SK-N-SH (cell line): ENCODE results near the gene PRDM11. TPM values are rescaled to one million over a fixed set of nuclear protein-coding genes. Genes with fewer than 3 reads are reported as not detected.

Experiments
- CTCF ChIA-PET: fragments of 300-600, 350-600 bp; formaldehyde crosslinking; extraction: SDS; loops from one replicate; lab custom pipeline; 2021; lab: Yijun Ruan, JAX
- POLR2A ChIA-PET: fragments of 350-600 bp; sonication (Branson Sonifier 250); formaldehyde crosslinking; extraction: SDS; loops from one replicate; lab custom pipeline; 2020; ENCODE audit warnings: antibody characterized with exemption, inconsistent platforms; lab: Yijun Ruan, JAX
- DNase-seq: peaks from one replicate; pipeline ENCODE4 v3.0.0; 2012
- H2AFZ ChIP-seq: fragments of 200-600 bp; sonication (generic); 2 replicates; pipeline ENCODE4 v1.8.1; 2016; ENCODE audit warnings: antibody characterized with exemption, mild to moderate bottlenecking, low read depth
- H3F3A ChIP-seq: fragments of 200-600 bp; sonication (generic); replicated peaks from 2 replicates; pipeline ENCODE3; 2016; ENCODE audit warnings: antibody characterized with exemption, mild to moderate bottlenecking; ENCODE audit not compliant: insufficient read depth
- H3K27ac ChIP-seq, 2 experiments: fragments of 200-500 bp in 1 of 2; fragments of 200-600 bp in 1 of 2; sonication (Bioruptor generic) in 1 of 2; sonication (generic), shearing (Covaris generic) in 1 of 2; 2 replicates each; pipeline versions ENCODE4 v1.5.1 to v1.6.1; 2014 to 2016; ENCODE audit warnings: low read depth in 2 of 2, inconsistent platforms in 1 of 2, low read length in 1 of 2, mild to moderate bottlenecking in 1 of 2, mixed read lengths in 1 of 2
- H3K27me3 ChIP-seq: fragments of 200-600 bp; sonication (generic), shearing (Covaris generic); 2 replicates; pipeline ENCODE4 v1.6.1; 2016; ENCODE audit warnings: mixed run types; ENCODE audit not compliant: insufficient read depth
- H3K36me3 ChIP-seq, 2 experiments: fragments of 200-500 bp in 1 of 2; fragments of 200-600 bp in 1 of 2; sonication (Bioruptor generic) in 1 of 2; sonication (generic) in 1 of 2; replicated peaks in 1 of 2; 2 replicates each; pipeline versions ENCODE3 to v1.5.1; 2014 to 2016; ENCODE audit warnings: low read length in 1 of 2, mild to moderate bottlenecking in 1 of 2; ENCODE audit not compliant: insufficient read depth in 2 of 2, control insufficient read depth in 1 of 2
- H3K4me1 ChIP-seq, 2 experiments: fragments of 200-500 bp in 1 of 2; fragments of 200-600 bp in 1 of 2; sonication (Bioruptor generic) in 1 of 2; sonication (generic), shearing (Covaris generic) in 1 of 2; 2 replicates each; pipeline versions ENCODE4 v1.5.1 to v1.6.1; 2014 to 2016; ENCODE audit warnings: low read depth in 1 of 2, low read length in 1 of 2, mixed run types in 1 of 2; ENCODE audit not compliant: insufficient read depth in 2 of 2, control insufficient read depth in 1 of 2
- H3K4me2 ChIP-seq: fragments of 200-600 bp; sonication (generic), shearing (Covaris generic); 2 replicates; pipeline ENCODE4 v1.6.1; 2017; ENCODE audit warnings: mixed run types
- H3K4me3 ChIP-seq, 2 experiments: fragments of 200-500 bp in 1 of 2; fragments of 200-600 bp in 1 of 2; sonication (Bioruptor generic) in 1 of 2; sonication (generic), shearing (Covaris generic) in 1 of 2; 2 replicates each; pipeline versions ENCODE4 v1.5.1 to v1.8.1; 2014 to 2016; ENCODE audit warnings: low read depth in 2 of 2, inconsistent platforms in 1 of 2, low read length in 1 of 2, mild to moderate bottlenecking in 1 of 2, mixed read lengths in 1 of 2, moderate library complexity in 1 of 2
- H3K79me2 ChIP-seq: fragments of 200-600 bp; sonication (generic); 2 replicates; pipeline ENCODE4 v1.8.1; 2017; ENCODE audit warnings: mild to moderate bottlenecking; ENCODE audit not compliant: insufficient read depth
- H3K9ac ChIP-seq: fragments of 200-600 bp; sonication (generic); 2 replicates; pipeline ENCODE4 v1.6.1; 2017; ENCODE audit warnings: mixed run types
- H3K9me2 ChIP-seq: fragments of 200-600 bp; sonication (generic); 2 replicates; pipeline ENCODE4 v1.6.1; 2017; ENCODE audit warnings: mixed run types
- H3K9me3 ChIP-seq: fragments of 200-600 bp; sonication (generic); 2 replicates; pipeline ENCODE4 v1.6.1; 2017; ENCODE audit warnings: mixed run types, mild to moderate bottlenecking, moderate library complexity
- H4K20me1 ChIP-seq: fragments of 200-600 bp; sonication (generic); 2 replicates; pipeline ENCODE4 v1.6.1; 2017; ENCODE audit warnings: mild to moderate bottlenecking, mixed run types; ENCODE audit not compliant: insufficient read depth
- CHD2 ChIP-seq: fragments of 150-350 bp; IDR thresholded peaks from 2 replicates; pipeline ENCODE4 v1.6.1; 2018; ENCODE audit warnings: low read length; ENCODE audit not compliant: partially characterized antibody
- ELF1 ChIP-seq: IDR thresholded peaks from 2 replicates; pipeline ENCODE4 v1.4.0; 2012
- FOSL2 ChIP-seq: IDR thresholded peaks from 2 replicates; pipeline ENCODE4 v1.4.0; 2012; ENCODE audit warnings: low read depth, mild to moderate bottlenecking, moderate library complexity, borderline replicate concordance
- FOXJ3 ChIP-seq: sonication (generic); formaldehyde crosslinking; IDR thresholded peaks from 2 replicates; pipeline ENCODE4 v1.5.1; 2020; ENCODE audit warnings: mild to moderate bottlenecking, missing genetic modification reagents
- FOXM1 ChIP-seq: IDR thresholded peaks from 2 replicates; pipeline ENCODE4 v1.4.0; 2012; ENCODE audit warnings: low read depth, mild to moderate bottlenecking
- GATA2 ChIP-seq: sonication (generic); formaldehyde crosslinking; IDR thresholded peaks from 2 replicates; pipeline ENCODE4 v1.5.0; 2020; ENCODE audit warnings: mild to moderate bottlenecking, missing genetic modification reagents
- JUND ChIP-seq: IDR thresholded peaks from 2 replicates; pipeline ENCODE4 v1.4.0; 2012
- MXI1 ChIP-seq: IDR thresholded peaks from 2 replicates; pipeline ENCODE4 v1.6.1; 2012; ENCODE audit warnings: mild to moderate bottlenecking, low read depth, low read length, improper control_type of control experiment
- NFIC ChIP-seq: IDR thresholded peaks from 2 replicates; pipeline ENCODE4 v1.4.0; 2012; ENCODE audit warnings: borderline replicate concordance
- NRF1 ChIP-seq: IDR thresholded peaks from 2 replicates; pipeline ENCODE4 v1.6.1; 2012; ENCODE audit warnings: low read depth, mild to moderate bottlenecking, low read length
- POLR2AphosphoS5 ChIP-seq: IDR thresholded peaks from 2 replicates; pipeline ENCODE4 v1.6.1; 2012; ENCODE audit warnings: low read depth, low read length
- RFX5 ChIP-seq: IDR thresholded peaks from 2 replicates; pipeline ENCODE4 v1.6.1; 2012; ENCODE audit warnings: mild to moderate bottlenecking, improper control_type of control experiment, low read length
- SIN3A ChIP-seq: IDR thresholded peaks from 2 replicates; pipeline ENCODE4 v1.6.1; 2012; ENCODE audit warnings: low read depth, mild to moderate bottlenecking, low read length, moderate library complexity, borderline replicate concordance
- SMC3 ChIP-seq: IDR thresholded peaks from 2 replicates; pipeline ENCODE4 v1.6.1; 2012; ENCODE audit warnings: low read depth, low read length, improper control_type of control experiment
- TAF1 ChIP-seq: IDR thresholded peaks from 2 replicates; pipeline ENCODE4 v1.6.1; 2012; ENCODE audit warnings: low read depth, mild to moderate bottlenecking, low read length, moderate library complexity, borderline replicate concordance
- YY1 ChIP-seq: IDR thresholded peaks from 2 replicates; pipeline ENCODE4 v1.4.0; 2012; ENCODE audit warnings: low read depth, mild to moderate bottlenecking
- WGBS: methylation state at CpG from one replicate; pipeline ENCODE4 v1.1.6; 2017; ENCODE audit warnings: low lambda C conversion rate; 5-methylcytosine and 5-hydroxymethylcytosine counted together
- polyA plus RNA-seq, 3 experiments: library from polyadenylated mRNA; depleted of rRNA; stranded (reverse); fragments of >200 nt; gene quantifications; 2 replicates each; pipeline ENCODE4 v1.2.3, GENCODE V29; 2012
- TF ChIP-seq, protein P1 (sequence below): fragments of 200-600 bp; sonication (generic); IDR thresholded peaks from 2 replicates; pipeline ENCODE4 v1.6.1; 2017; ENCODE audit warnings: antibody characterized with exemption, mild to moderate bottlenecking, moderate library complexity
- TF ChIP-seq, protein P2 (sequence below): IDR thresholded peaks from 2 replicates; pipeline ENCODE4 v1.4.0; 2012; ENCODE audit warnings: low read depth, borderline replicate concordance

The PRDM11 gene
- polyA plus RNA-seq, 1 of the 3 experiments (the other 2 are of a cell fraction) = 4.5 TPM

DNA sequence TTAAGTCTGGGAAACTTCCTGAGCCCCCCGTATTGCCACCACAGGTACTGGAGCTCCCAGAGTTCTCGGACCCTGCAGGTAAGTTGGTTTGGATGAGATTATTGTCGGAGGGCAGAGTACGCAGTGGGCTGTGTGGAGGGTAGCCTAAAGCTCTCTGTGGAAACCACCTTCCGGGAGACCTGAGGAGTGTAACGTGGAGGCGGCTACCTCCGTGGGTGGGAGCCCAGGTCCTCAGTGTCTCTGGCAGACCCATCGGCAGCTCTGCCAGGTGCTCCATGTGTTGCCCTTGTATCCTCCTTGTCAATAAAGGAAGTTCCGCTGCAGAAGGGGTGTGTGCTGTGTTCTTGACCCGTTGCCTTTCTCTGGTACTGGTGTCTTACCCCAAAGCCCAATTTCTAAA is 78.3 kb downstream of the PRDM11 start:
- Histone ChIP-seq H3K79me2 (no peaks in the 10 kb centered on the region), H4K20me1 (no peaks in the 10 kb centered on the region), H3K27me3 (no peaks in the 10 kb centered on the region), H3K9me2 (no peaks in the 10 kb centered on the region), H3K9me3 (no peaks in the 10 kb centered on the region)
- ChIA-PET CTCF (interaction anchor here (3.9 kb wide), 1 partner anchor 8 kb away, joined by 29 read pairs; no protein-coding TSS in a partner anchor), POLR2A (no interaction called here)
- WGBS = 95% methylated on average over 8 of the region's 11 CpGs
- TF ChIP-seq CHD2 (no peak), FOSL2 (no peak), SMC3 (no peak), FOXM1 (no peak), TAF1 (no peak), GATA2 (CRISPR knock-in tag) (no peak), MXI1 (no peak), SIN3A (no peak), JUND (no peak)
- TF ChIP-seq, all 33 proteins: peak for 0
- no peak overlapping the region for H3K9ac ChIP-seq
- H3K27ac ChIP-seq = no peak overlapping the region
- no peak for DNase-seq
- H3K4me2 ChIP-seq = no peak overlapping the region
- no peaks in the 10 kb centered on the region for H3K4me1 ChIP-seq
- no peak overlapping the region for H2AFZ ChIP-seq
- peaks cover 0 to 19% of the 10 kb centered on the region in 2 experiments for H3K36me3 ChIP-seq
- no peaks in the 10 kb centered on the region for H3F3A ChIP-seq
- no peak overlapping the region for H3K4me3 ChIP-seq

DNA sequence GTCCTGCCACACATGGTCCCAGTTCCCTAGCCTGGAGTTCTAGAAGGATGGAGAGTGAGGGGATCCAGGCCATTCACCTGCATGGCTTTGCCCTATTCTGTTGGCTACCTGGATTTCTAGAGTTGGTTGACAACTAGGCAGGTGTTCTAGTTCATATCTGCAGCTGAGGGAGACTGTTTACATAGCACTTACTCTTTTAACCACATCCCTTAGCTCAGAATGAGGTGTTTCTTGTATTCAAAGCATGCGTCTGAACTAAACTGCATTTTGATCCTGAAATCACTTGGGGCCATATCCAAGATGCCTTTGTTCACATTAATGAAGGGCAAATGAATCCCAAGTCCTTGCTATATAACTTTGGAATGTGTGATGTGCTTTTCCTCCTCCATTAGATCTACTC is 78.8 kb downstream of the PRDM11 start:
- DNase-seq = no peak
- Histone ChIP-seq H3K4me1 (no peaks in the 10 kb centered on the region), H3K9me3 (no peaks in the 10 kb centered on the region), H3K27me3 (no peaks in the 10 kb centered on the region), H2AFZ (no peak overlapping the region), H4K20me1 (no peaks in the 10 kb centered on the region), H3K9ac (no peak overlapping the region), H3F3A (no peaks in the 10 kb centered on the region), H3K4me2 (no peak overlapping the region), H3K4me3 (no peak overlapping the region), H3K9me2 (no peaks in the 10 kb centered on the region), H3K36me3 (peaks cover 0 to 19% of the 10 kb centered on the region in 2 experiments), H3K79me2 (no peaks in the 10 kb centered on the region), H3K27ac (no peak overlapping the region)
- no peak for TF ChIP-seq ELF1
- POLR2A ChIA-PET = no interaction called here
- WGBS = 85% methylated on average over 1 of the region's 1 CpG
- CTCF ChIA-PET = interaction anchor here (1.3 kb wide), 1 partner anchor 15 kb away, joined by 3 read pairs; no protein-coding TSS in a partner anchor

DNA sequence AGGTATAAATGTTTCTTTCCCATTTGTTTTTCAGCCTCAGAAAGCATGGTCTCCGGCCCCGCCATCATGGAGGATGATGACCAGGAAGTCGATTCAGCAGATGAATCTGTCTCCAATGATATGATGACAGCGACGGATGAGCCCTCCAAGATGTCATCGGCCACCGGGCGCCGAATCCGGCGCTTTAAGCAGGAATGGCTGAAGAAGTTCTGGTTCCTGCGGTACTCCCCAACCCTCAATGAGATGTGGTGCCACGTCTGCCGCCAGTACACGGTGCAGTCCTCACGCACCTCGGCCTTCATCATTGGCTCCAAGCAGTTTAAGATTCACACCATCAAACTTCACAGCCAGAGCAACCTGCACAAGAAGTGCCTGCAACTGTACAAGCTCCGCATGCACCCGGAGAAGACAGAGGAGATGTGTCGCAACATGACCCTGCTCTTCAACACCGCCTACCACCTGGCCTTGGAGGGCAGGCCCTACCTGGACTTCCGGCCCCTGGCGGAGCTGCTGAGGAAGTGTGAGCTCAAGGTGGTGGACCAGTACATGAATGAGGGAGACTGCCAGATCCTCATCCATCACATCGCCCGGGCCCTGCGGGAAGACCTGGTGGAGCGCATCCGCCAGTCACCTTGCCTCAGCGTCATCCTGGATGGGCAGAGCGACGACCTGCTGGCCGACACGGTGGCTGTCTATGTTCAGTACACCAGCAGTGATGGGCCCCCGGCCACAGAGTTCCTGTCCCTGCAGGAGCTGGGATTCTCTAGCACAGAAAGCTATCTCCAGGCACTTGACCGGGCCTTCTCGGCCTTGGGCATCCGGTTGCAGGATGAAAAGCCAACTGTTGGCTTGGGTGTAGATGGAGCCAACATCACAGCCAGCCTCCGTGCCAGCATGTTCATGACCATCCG is 79.8 kb downstream of the PRDM11 start:
- H3F3A ChIP-seq = no peaks in the 10 kb centered on the region
- H3K4me3 ChIP-seq = no peak overlapping the region
- no peak overlapping the region for H3K4me2 ChIP-seq
- H3K27me3 ChIP-seq = no peaks in the 10 kb centered on the region
- peaks cover 0 to 14% of the 10 kb centered on the region in 2 experiments for H3K36me3 ChIP-seq
- no peak for DNase-seq
- ChIA-PET POLR2A (no interaction called here), CTCF (interaction anchor here (1.1 to 1.3 kb wide), 2 partner anchors 14 to 116 kb away, joined by 3 to 4 read pairs; no protein-coding TSS in a partner anchor)
- no peaks in the 10 kb centered on the region for H4K20me1 ChIP-seq
- H3K9ac ChIP-seq = no peak overlapping the region
- H3K79me2 ChIP-seq = no peaks in the 10 kb centered on the region
- H3K9me3 ChIP-seq = no peaks in the 10 kb centered on the region
- no peaks in the 10 kb centered on the region for H3K4me1 ChIP-seq
- no peak overlapping the region for H3K27ac ChIP-seq
- WGBS = 93% methylated on average over 24 of the region's 39 CpGs
- H3K9me2 ChIP-seq = no peaks in the 10 kb centered on the region
- H2AFZ ChIP-seq = no peak overlapping the region
- TF ChIP-seq POLR2AphosphoS5 (no peak), RFX5 (no peak), SMC3 (no peak), NRF1 (no peak), NFIC (no peak), FOXM1 (no peak), FOXJ3 (CRISPR knock-in tag) (no peak), FOSL2 (no peak), YY1 (no peak), TAF1 (no peak)
- TF ChIP-seq, protein P1, sequence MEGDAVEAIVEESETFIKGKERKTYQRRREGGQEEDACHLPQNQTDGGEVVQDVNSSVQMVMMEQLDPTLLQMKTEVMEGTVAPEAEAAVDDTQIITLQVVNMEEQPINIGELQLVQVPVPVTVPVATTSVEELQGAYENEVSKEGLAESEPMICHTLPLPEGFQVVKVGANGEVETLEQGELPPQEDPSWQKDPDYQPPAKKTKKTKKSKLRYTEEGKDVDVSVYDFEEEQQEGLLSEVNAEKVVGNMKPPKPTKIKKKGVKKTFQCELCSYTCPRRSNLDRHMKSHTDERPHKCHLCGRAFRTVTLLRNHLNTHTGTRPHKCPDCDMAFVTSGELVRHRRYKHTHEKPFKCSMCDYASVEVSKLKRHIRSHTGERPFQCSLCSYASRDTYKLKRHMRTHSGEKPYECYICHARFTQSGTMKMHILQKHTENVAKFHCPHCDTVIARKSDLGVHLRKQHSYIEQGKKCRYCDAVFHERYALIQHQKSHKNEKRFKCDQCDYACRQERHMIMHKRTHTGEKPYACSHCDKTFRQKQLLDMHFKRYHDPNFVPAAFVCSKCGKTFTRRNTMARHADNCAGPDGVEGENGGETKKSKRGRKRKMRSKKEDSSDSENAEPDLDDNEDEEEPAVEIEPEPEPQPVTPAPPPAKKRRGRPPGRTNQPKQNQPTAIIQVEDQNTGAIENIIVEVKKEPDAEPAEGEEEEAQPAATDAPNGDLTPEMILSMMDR = no peak
- TF ChIP-seq, protein P2, sequence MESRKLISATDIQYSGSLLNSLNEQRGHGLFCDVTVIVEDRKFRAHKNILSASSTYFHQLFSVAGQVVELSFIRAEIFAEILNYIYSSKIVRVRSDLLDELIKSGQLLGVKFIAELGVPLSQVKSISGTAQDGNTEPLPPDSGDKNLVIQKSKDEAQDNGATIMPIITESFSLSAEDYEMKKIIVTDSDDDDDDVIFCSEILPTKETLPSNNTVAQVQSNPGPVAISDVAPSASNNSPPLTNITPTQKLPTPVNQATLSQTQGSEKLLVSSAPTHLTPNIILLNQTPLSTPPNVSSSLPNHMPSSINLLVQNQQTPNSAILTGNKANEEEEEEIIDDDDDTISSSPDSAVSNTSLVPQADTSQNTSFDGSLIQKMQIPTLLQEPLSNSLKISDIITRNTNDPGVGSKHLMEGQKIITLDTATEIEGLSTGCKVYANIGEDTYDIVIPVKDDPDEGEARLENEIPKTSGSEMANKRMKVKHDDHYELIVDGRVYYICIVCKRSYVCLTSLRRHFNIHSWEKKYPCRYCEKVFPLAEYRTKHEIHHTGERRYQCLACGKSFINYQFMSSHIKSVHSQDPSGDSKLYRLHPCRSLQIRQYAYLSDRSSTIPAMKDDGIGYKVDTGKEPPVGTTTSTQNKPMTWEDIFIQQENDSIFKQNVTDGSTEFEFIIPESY = no peak
